NCI-H82 treated with DMSO at 0.1 percent for 48 hours (cell line): ENCODE results near the gene IL12B.
"Not testable (repeated sequence)": the region's sequence is repeated elsewhere in the genome, so short reads cannot be mapped to it uniquely, and the experiment has no call there.

Experiments used
- DNase-seq: peaks from one replicate; lab custom pipeline; 2025; ENCODE audit not compliant: unreplicated experiment; lab: John Stamatoyannopoulos, UW

IL12B gene

GRCh38 chr5:159333545-159333925 lies 3.2 kb upstream of the IL12B start:
- no peak for DNase-seq

GRCh38 chr5:159332800-159333544 lies 2.7 kb upstream of the IL12B start:
- DNase-seq = no peak

- DNase-seq = no peak
These were observed 1.0 kb upstream of the IL12B start for GRCh38 chr5:159331093-159331973.

GRCh38 chr5:159324986-159325385 lies 5.3 kb downstream of the IL12B start:
- DNase-seq = no peak

- DNase-seq = no peak
These were observed 6.1 kb downstream of the IL12B start for GRCh38 chr5:159324102-159324755.

GRCh38 chr5:159322180-159322579 lies 8.1 kb downstream of the IL12B start:
- DNase-seq = no peak

GRCh38 chr5:159319832-159320231 lies 10.5 kb downstream of the IL12B start:
- DNase-seq = no peak

- no peak for DNase-seq
These were observed 10.9 kb downstream of the IL12B start for GRCh38 chr5:159319363-159319762.

- DNase-seq = no peak
These were observed 11.8 kb downstream of the IL12B start for GRCh38 chr5:159318448-159318847.

GRCh38 chr5:159317849-159318248 lies 12.4 kb downstream of the IL12B start:
- DNase-seq = no peak

GRCh38 chr5:159316519-159317383 lies 13.5 kb downstream of the IL12B start:
- DNase-seq = peak; percentile 7

- no peak for DNase-seq
These were observed 17.1 kb downstream of the IL12B start for GRCh38 chr5:159313197-159313596.

GRCh38 chr5:159311063-159311462 lies 19.2 kb downstream of the IL12B start:
- DNase-seq = no peak

- DNase-seq = no peak
These were observed 19.8 kb downstream of the IL12B start for GRCh38 chr5:159310511-159310910.

GRCh38 chr5:159309689-159310433 lies 20.4 kb downstream of the IL12B start:
- DNase-seq = no peak

GRCh38 chr5:159304961-159305595 lies 25.2 kb downstream of the IL12B start:
- no peak for DNase-seq

- DNase-seq = no peak
These were observed 27.0 kb downstream of the IL12B start for GRCh38 chr5:159303286-159303685.

- not testable (repeated sequence) for DNase-seq
These were observed 28.1 kb downstream of the IL12B start for GRCh38 chr5:159301929-159302860.

- DNase-seq = no peak
These were observed 28.8 kb downstream of the IL12B start for GRCh38 chr5:159301466-159301865.
